NCI-H187 treated with DMSO at 0.1 percent for 48 hours (cell line): Measurements from ENCODE around the gene HNRNPC.
"Not testable (repeated sequence)": the region's sequence is repeated elsewhere in the genome, so short reads cannot be mapped to it uniquely, and the experiment has no call there.

Source experiments
- DNase-seq: peaks from one replicate; lab custom pipeline; 2025; lab: John Stamatoyannopoulos, UW

The HNRNPC gene

GRCh38 chr14:21268617-21269251, 508 bp downstream of the HNRNPC start:
- no peak for DNase-seq

GRCh38 chr14:21267886-21268616, 1.2 kb downstream of the HNRNPC start:
- DNase-seq, result no peak

- no peak for DNase-seq
Measured at GRCh38 chr14:21267431-21267845, 1.8 kb downstream of the HNRNPC start.

GRCh38 chr14:21264025-21264801, 5.0 kb downstream of the HNRNPC start:
- no peak for DNase-seq

- DNase-seq, result no peak
Measured at GRCh38 chr14:21263284-21264024, 5.8 kb downstream of the HNRNPC start.

GRCh38 chr14:21262410-21262809, 6.8 kb downstream of the HNRNPC start:
- DNase-seq, result no peak

GRCh38 chr14:21261824-21262223, 7.4 kb downstream of the HNRNPC start:
- no peak for DNase-seq

- no peak for DNase-seq
Measured at GRCh38 chr14:21258889-21259787, 10.1 kb downstream of the HNRNPC start.

GRCh38 chr14:21258005-21258888, 11.0 kb downstream of the HNRNPC start:
- DNase-seq, result no peak

- no peak for DNase-seq
Measured at GRCh38 chr14:21257394-21257909, 11.8 kb downstream of the HNRNPC start.

GRCh38 chr14:21256539-21257393, 12.5 kb downstream of the HNRNPC start:
- DNase-seq, result no peak

- DNase-seq, result not testable (repeated sequence)
Measured at GRCh38 chr14:21256102-21256447, 13.2 kb downstream of the HNRNPC start.

- DNase-seq, result no peak
Measured at GRCh38 chr14:21255385-21256101, 13.7 kb downstream of the HNRNPC start.

GRCh38 chr14:21252149-21252548, 17.1 kb downstream of the HNRNPC start:
- no peak for DNase-seq

GRCh38 chr14:21251215-21251614, 18.0 kb downstream of the HNRNPC start:
- no peak for DNase-seq

GRCh38 chr14:21248739-21249411, 20.4 kb downstream of the HNRNPC start:
- no peak for DNase-seq

GRCh38 chr14:21248338-21248737, 20.9 kb downstream of the HNRNPC start:
- no peak for DNase-seq

- DNase-seq, result no peak
Measured at GRCh38 chr14:21245813-21246212, 23.4 kb downstream of the HNRNPC start.
